Activated T-helper 1 cell treated with anti-CD3 and anti-CD28 coated beads, Interleukin-12 subunit alpha, Interleukin-12 subunit beta, Interleukin-2, Interleukin-4 antibody, amounts not matched to agents 30 ng/mL and 10 ng/mL and 1 ng/mL, durations not matched to agents 14 hours and 24 hours and 36 hours (primary cell): ENCODE measurements around the gene NUCKS1. TPM values are rescaled to one million over a fixed set of nuclear protein-coding genes. Genes with fewer than 3 reads are reported as not detected.
A peak's percentile ranks its signal among the peaks of the same experiment; 100 is the strongest.

Experiments
- DNase-seq: peaks from one replicate; pipeline ENCODE4 v3.0.0; 2021; ENCODE audit warnings: low spot score
- H3K27ac Mint-ChIP-seq: one replicate; pipeline ENCODE4 v1.8.0; 2021; ENCODE audit warnings: mild to moderate bottlenecking, mixed read lengths
- H3K27me3 Mint-ChIP-seq: one replicate; pipeline ENCODE4 v1.8.0; 2022; ENCODE audit warnings: mild to moderate bottlenecking, moderate library complexity, mixed read lengths; ENCODE audit not compliant: insufficient read depth
- H3K36me3 Mint-ChIP-seq: one replicate; pipeline ENCODE4 v1.8.0; 2021; ENCODE audit warnings: low read depth, mixed read lengths
- H3K4me1 Mint-ChIP-seq: one replicate; pipeline ENCODE4 v1.8.0; 2021; ENCODE audit warnings: low read depth, mixed read lengths
- H3K4me3 Mint-ChIP-seq: one replicate; pipeline ENCODE4 v1.8.0; 2021; ENCODE audit warnings: mild to moderate bottlenecking, moderate library complexity, mixed read lengths
- H3K9me3 Mint-ChIP-seq: one replicate; pipeline ENCODE4 v1.8.0; 2021; ENCODE audit warnings: mixed read lengths
- intact Hi-C: fragments of 100-400 bp; cut with micrococcal nuclease; formaldehyde crosslinking; loops from one replicate; pipeline ENCODE4 v1.15.1; 2024
- total RNA-seq: library from RNA; stranded (reverse); gene quantifications from 2 replicates; pipeline ENCODE4 v1.2.3, GENCODE V29; 2022

The NUCKS1 gene
- total RNA-seq, 1 donor from 2014 or later: 147 TPM

DNA sequence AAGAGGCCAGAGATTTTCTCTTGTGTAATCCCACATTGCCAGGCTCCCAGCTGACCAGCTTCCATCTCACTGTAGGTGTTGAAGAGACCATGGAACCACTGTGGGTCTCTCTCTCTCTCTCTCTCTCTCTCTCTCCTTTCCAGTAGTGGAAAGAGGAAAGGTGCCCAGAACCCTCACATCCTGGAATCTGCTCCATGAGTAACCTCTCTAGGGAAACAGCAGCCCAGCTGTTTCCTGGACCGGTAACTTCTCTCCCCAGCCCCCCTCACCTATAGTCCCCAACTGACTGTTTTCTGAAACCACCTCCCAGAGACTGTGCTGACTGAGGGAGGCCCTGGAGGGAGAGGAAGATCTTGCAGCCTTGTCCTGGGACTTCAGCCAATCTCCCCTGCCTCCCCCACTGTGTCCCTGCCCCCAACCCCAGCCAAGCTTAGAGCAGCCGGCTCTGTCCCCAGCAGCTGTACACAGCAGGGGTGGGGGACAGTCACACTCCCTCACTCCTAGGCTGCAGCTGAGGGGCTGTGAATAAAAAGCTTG lies 49.0 kb downstream of the NUCKS1 start:
- peaks cover 8% of the 10 kb centered on the region for H3K27me3 Mint-ChIP-seq
- H3K9me3 Mint-ChIP-seq: no peaks in the 10 kb centered on the region
- intact Hi-C loops: no loop called here
- H3K27ac Mint-ChIP-seq: no peak overlapping the region
- H3K4me3 Mint-ChIP-seq: no peak overlapping the region
- H3K36me3 Mint-ChIP-seq: peaks cover 16% of the 10 kb centered on the region
- no peak for DNase-seq
- peaks cover 8% of the 10 kb centered on the region for H3K4me1 Mint-ChIP-seq

- Mint-ChIP-seq H3K4me3 (no peak overlapping the region), H3K27ac (no peak overlapping the region), H3K4me1 (no peaks in the 10 kb centered on the region), H3K36me3 (peaks cover 12% of the 10 kb centered on the region), H3K9me3 (no peaks in the 10 kb centered on the region), H3K27me3 (peaks cover 10% of the 10 kb centered on the region)
- intact Hi-C loops: no loop called here
- DNase-seq: no peak
Measured at GRCh38 chr1:205699416-205699815, 50.6 kb downstream of the NUCKS1 start.

DNA sequence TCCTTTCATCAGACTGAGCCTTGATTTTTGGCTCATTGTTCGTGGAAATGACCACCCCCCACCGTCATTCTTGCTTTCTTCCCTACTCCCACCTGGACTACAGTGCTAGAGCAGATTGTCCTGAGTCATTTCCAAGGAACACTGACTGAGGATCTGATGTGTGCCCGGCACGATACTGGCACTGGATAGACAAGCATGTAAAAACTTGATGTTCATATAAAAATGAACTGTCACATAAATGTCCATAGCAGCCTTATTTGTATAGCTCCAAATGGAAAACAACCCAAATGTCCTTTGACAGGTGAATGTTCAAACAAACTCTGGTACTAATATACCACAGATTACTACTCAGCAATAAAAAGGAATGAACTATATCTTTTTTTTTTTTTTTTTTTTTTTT lies 51.1 kb downstream of the NUCKS1 start:
- Mint-ChIP-seq H3K4me1 (no peaks in the 10 kb centered on the region), H3K9me3 (no peaks in the 10 kb centered on the region), H3K27me3 (peaks cover 10% of the 10 kb centered on the region), H3K36me3 (peaks cover 12% of the 10 kb centered on the region), H3K27ac (no peak overlapping the region), H3K4me3 (no peak overlapping the region)
- intact Hi-C loops: no loop called here
- no peak for DNase-seq

DNA sequence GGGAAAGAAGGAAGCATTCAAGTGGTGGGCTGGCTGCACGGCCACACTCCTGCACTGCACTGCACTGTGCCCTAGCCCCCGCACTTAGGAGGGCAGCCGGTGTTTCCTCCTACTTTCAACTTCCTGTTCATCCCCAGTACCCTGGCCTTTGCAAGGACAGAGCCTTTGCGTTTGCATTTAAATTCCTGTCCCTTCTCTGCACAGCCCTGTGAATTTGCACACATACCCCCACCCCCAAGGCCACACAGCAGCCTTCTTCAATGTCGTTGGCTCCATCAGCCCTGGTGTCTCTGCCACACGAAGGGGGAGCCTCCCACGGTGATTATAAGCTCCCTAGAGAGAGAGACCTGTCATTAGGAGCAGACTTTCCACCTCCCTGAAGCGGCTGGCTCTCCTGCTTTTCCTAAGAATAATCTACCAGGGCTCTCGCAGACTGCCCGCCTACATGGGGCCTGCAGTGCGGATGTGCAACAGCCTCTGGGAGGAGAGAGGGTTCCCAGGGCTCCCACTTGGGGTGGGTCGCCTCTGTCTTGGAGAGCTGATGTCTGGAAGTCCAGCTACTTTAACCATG lies 56.5 kb downstream of the NUCKS1 start:
- DNase-seq: no peak
- intact Hi-C loops: no loop called here
- peaks cover 17% of the 10 kb centered on the region for H3K27me3 Mint-ChIP-seq
- H3K4me3 Mint-ChIP-seq: no peak overlapping the region
- H3K4me1 Mint-ChIP-seq: peaks cover 7% of the 10 kb centered on the region
- no peak overlapping the region for H3K27ac Mint-ChIP-seq
- H3K36me3 Mint-ChIP-seq: no peaks in the 10 kb centered on the region
- no peaks in the 10 kb centered on the region for H3K9me3 Mint-ChIP-seq

GRCh38 chr1:205692423-205692822 lies 57.6 kb downstream of the NUCKS1 start:
- peaks cover 7% of the 10 kb centered on the region for H3K4me1 Mint-ChIP-seq
- H3K27ac Mint-ChIP-seq: no peak overlapping the region
- peaks cover 22% of the 10 kb centered on the region for H3K27me3 Mint-ChIP-seq
- no peaks in the 10 kb centered on the region for H3K36me3 Mint-ChIP-seq
- intact Hi-C loops: no loop called here
- H3K4me3 Mint-ChIP-seq: no peak overlapping the region
- no peak for DNase-seq
- no peaks in the 10 kb centered on the region for H3K9me3 Mint-ChIP-seq

- Mint-ChIP-seq H3K4me1 (peaks cover 7% of the 10 kb centered on the region), H3K27ac (no peak overlapping the region), H3K27me3 (peaks cover 13% of the 10 kb centered on the region), H3K4me3 (no peak overlapping the region), H3K9me3 (no peaks in the 10 kb centered on the region), H3K36me3 (no peaks in the 10 kb centered on the region)
- DNase-seq: no peak
- intact Hi-C loops: no loop called here
Measured at GRCh38 chr1:205690122-205690756, 59.7 kb downstream of the NUCKS1 start.

GRCh38 chr1:205689479-205689878 lies 60.5 kb downstream of the NUCKS1 start:
- intact Hi-C loops: no loop called here
- H3K27ac Mint-ChIP-seq: no peak overlapping the region
- H3K4me1 Mint-ChIP-seq: peaks cover 7% of the 10 kb centered on the region
- no peaks in the 10 kb centered on the region for H3K36me3 Mint-ChIP-seq
- peaks cover 13% of the 10 kb centered on the region for H3K27me3 Mint-ChIP-seq
- H3K9me3 Mint-ChIP-seq: no peaks in the 10 kb centered on the region
- no peak for DNase-seq
- H3K4me3 Mint-ChIP-seq: no peak overlapping the region

DNA sequence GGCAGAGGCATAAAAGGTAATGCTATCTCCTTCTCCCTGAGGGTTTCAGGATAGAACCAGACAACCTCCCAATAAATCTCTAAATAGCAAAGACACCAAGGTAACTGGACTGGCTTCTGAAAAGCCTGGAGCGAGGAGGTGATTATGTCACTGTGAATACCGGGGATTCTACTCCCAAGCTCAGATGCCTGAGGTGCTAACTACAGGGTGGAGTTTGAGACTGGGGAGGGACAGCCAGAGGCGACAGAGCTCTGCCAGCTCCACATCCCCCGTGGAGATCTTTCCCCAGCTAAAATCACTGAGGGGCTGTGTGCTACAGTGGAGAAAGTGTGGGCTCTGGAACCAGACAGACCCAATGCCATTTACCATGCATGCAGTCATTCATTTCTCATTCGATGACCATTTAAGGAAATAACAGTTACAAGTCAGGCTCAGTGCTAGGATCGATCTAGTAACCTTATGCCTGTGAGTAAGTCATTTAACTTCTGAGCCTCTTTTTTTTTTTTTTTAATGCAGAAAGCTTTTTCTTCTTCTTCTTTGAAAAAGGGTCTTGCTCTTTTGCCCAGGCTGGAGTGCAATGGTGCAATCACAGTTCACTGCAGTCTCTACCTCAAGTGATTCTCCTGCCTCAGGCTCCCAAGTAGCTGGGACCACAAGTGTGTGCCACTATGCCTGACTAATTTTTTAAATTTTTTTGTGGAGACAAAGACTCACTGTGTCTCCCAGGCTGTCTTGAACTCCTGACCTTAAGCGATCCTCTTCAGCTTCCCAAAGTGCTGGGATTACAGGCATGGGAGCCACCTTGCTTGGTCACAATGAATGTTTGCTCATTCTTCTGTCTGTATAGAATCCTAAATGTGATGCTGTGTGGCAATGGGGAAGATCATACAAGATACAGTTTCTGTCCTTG lies 61.6 kb downstream of the NUCKS1 start:
- DNase-seq: no peak
- H3K9me3 Mint-ChIP-seq: no peaks in the 10 kb centered on the region
- H3K4me3 Mint-ChIP-seq: no peak overlapping the region
- peaks cover 14% of the 10 kb centered on the region for H3K27me3 Mint-ChIP-seq
- peaks cover 6% of the 10 kb centered on the region for H3K4me1 Mint-ChIP-seq
- H3K27ac Mint-ChIP-seq: no peak overlapping the region
- intact Hi-C loops: no loop called here
- no peaks in the 10 kb centered on the region for H3K36me3 Mint-ChIP-seq

- Mint-ChIP-seq H3K36me3 (no peaks in the 10 kb centered on the region), H3K4me3 (no peak overlapping the region), H3K27me3 (peaks cover 19% of the 10 kb centered on the region), H3K9me3 (no peaks in the 10 kb centered on the region), H3K27ac (no peak overlapping the region), H3K4me1 (no peaks in the 10 kb centered on the region)
- no peak for DNase-seq
- intact Hi-C loops: no loop called here
Measured at GRCh38 chr1:205687242-205687641, 62.7 kb downstream of the NUCKS1 start.

- intact Hi-C loops: loop anchor here (2.0 kb wide), 1 partner anchor 67 kb away; no protein-coding TSS in a partner anchor
- Mint-ChIP-seq H3K27me3 (peaks cover 33% of the 10 kb centered on the region), H3K36me3 (no peaks in the 10 kb centered on the region), H3K4me1 (peaks cover 14% of the 10 kb centered on the region), H3K9me3 (no peaks in the 10 kb centered on the region), H3K4me3 (peak overlapping the region; percentile 77), H3K27ac (no peak overlapping the region)
- no peak for DNase-seq
Measured at GRCh38 chr1:205681364-205681763, 68.6 kb downstream of the NUCKS1 start.

- Mint-ChIP-seq H3K4me1 (peaks cover 14% of the 10 kb centered on the region), H3K27me3 (peaks cover 33% of the 10 kb centered on the region), H3K27ac (no peak within 1 kb of the TSS), H3K9me3 (no peaks in the 10 kb centered on the region), H3K4me3 (peak within 1 kb of the TSS; percentile 82), H3K36me3 (no peaks in the 10 kb centered on the region)
- intact Hi-C loops: loop anchor here (1.0 to 2.0 kb wide), 2 partner anchors 31 to 69 kb away; no protein-coding TSS in a partner anchor
- no peak for DNase-seq
Measured at GRCh38 chr1:205680073-205680851, 69.7 kb downstream of the NUCKS1 start, which contains the start of gene SLC45A3. Gene SLC45A3 (minus strand): TSS chr1:205680509. CDS start chr1:205664656, 15,853 bp downstream.
